HCT116 (cell line): ENCODE data around the gene GNAI3. TPM values are rescaled to one million over a fixed set of nuclear protein-coding genes. Genes with fewer than 3 reads are reported as not detected.

ENCODE experiments used
- ATAC-seq: fragments of 200-7000 bp; cut with Tn5 transposase; 2 replicates; pipeline ENCODE4 v1.9.1; 2020; ENCODE audit warnings: mild to moderate bottlenecking, moderate library complexity
- BruUV-seq: library from RNA; stranded (reverse); fragments of 400-500 nt; replicated peaks from 2 replicates; lab custom pipeline; 2021; lab: Mats Ljungman, UMichigan
- CTCF ChIA-PET: fragments of 300-600 bp; sonication (Branson Sonifier 250); formaldehyde crosslinking; loops from one replicate; lab custom pipeline; 2021; ENCODE audit warnings: antibody characterized with exemption; lab: Charles Lee
- POLR2A ChIA-PET: fragments of 300-600, 350-600 bp; sonication (Branson Sonifier 250); formaldehyde crosslinking; loops from one replicate; lab custom pipeline; 2021; ENCODE audit warnings: antibody characterized with exemption; lab: Charles Lee
- RAD21 ChIA-PET, 2 experiments: fragments of 300-600 bp; sonication (Branson Sonifier 250); formaldehyde crosslinking; loops; one replicate each; lab custom pipeline; 2023; ENCODE audit warnings: low total read pairs in 2 of 2; ENCODE audit not compliant: uncharacterized antibody in 2 of 2, unreplicated experiment in 2 of 2, low non-redundant PET in 1 of 2; lab: Charles Lee
- DNase-seq: peaks from one replicate; pipeline ENCODE4 v3.0.0-alpha.2; 2010; ENCODE audit warnings: low read depth, low spot score
- H2AFZ ChIP-seq: fragments of 200-600 bp; shearing (Covaris generic), sonication (generic); 2 replicates; pipeline ENCODE4 v1.6.1; 2017; ENCODE audit warnings: low read depth, mixed run types, mixed read lengths, antibody characterized with exemption, low read length; ENCODE audit not compliant: poor library complexity, severe bottlenecking
- H3K27ac ChIP-seq: 2 replicates; pipeline ENCODE4 v1.5.1; 2012; ENCODE audit warnings: low read depth, low read length
- H3K27me3 ChIP-seq: fragments of 200-600 bp; sonication (generic); 2 replicates; pipeline ENCODE4 v1.6.1; 2016; ENCODE audit warnings: mixed run types, low read length, mixed read lengths; ENCODE audit not compliant: insufficient read depth
- H3K36me3 ChIP-seq, 2 experiments: fragments of 200-500 bp in 1 of 2; fragments of 200-600 bp in 1 of 2; sonication (Bioruptor generic) in 1 of 2; sonication (generic) in 1 of 2; 2 replicates each; pipeline versions ENCODE4 v1.5.1 to v1.6.1; 2014 to 2016; ENCODE audit warnings: low read length in 2 of 2, inconsistent platforms in 1 of 2, mixed read lengths in 1 of 2, mixed run types in 1 of 2; ENCODE audit not compliant: insufficient read depth in 2 of 2, control insufficient read depth in 1 of 2
- H3K4me1 ChIP-seq, 2 experiments: fragments of 200-600 bp in 1 of 2; sonication (generic) in 1 of 2; 2 replicates each; pipeline versions ENCODE4 v1.5.1 to v1.6.1; 2012 to 2017; ENCODE audit warnings: low read length in 2 of 2, inconsistent platforms in 1 of 2, mild to moderate bottlenecking in 1 of 2, mixed read lengths in 1 of 2, mixed run types in 1 of 2, moderate library complexity in 1 of 2; ENCODE audit not compliant: insufficient read depth in 2 of 2, control insufficient read depth in 1 of 2
- H3K4me2 ChIP-seq: fragments of 200-600 bp; sonication (generic); 2 replicates; pipeline ENCODE4 v1.6.1; 2017; ENCODE audit warnings: mixed run types, low read length, mixed read lengths
- H3K4me3 ChIP-seq, 2 experiments: fragments of 200-600 bp in 1 of 2; sonication (generic) in 1 of 2; replicated peaks in 1 of 2; 2 replicates each; pipeline ENCODE4 v1.5.1; 2011 to 2016; ENCODE audit warnings: low read length in 2 of 2, control low read depth in 1 of 2, low read depth in 1 of 2, mild to moderate bottlenecking in 1 of 2, mixed read lengths in 1 of 2, mixed run types in 1 of 2
- H3K79me2 ChIP-seq: fragments of 200-600 bp; sonication (generic); 2 replicates; pipeline ENCODE4 v1.6.1; 2017; ENCODE audit warnings: mild to moderate bottlenecking, mixed run types, low read length, moderate library complexity, mixed read lengths; ENCODE audit not compliant: insufficient read depth
- H3K9ac ChIP-seq: fragments of 200-600 bp; sonication (generic); 2 replicates; pipeline ENCODE4 v1.6.1; 2016; ENCODE audit warnings: low read length, mixed read lengths
- H3K9me2 ChIP-seq: fragments of 200-600 bp; sonication (generic), shearing (Covaris generic); 2 replicates; pipeline ENCODE4 v1.6.1; 2017; ENCODE audit warnings: mixed run types, mild to moderate bottlenecking, moderate library complexity; ENCODE audit not compliant: insufficient read depth
- H3K9me3 ChIP-seq, 2 experiments: fragments of 200-500 bp in 1 of 2; fragments of 200-600 bp in 1 of 2; sonication (Bioruptor generic) in 1 of 2; sonication (generic) in 1 of 2; 2 replicates each; pipeline ENCODE4 v1.6.1; 2014 to 2017; ENCODE audit warnings: low read length in 2 of 2, mixed read lengths in 2 of 2, inconsistent platforms in 1 of 2, low read depth in 1 of 2, mild to moderate bottlenecking in 1 of 2, mixed run types in 1 of 2, moderate library complexity in 1 of 2; ENCODE audit not compliant: control insufficient read depth in 1 of 2, insufficient read depth in 1 of 2
- H4K20me1 ChIP-seq: fragments of 200-600 bp; sonication (generic), shearing (Covaris generic); 2 replicates; pipeline ENCODE4 v1.6.1; 2017; ENCODE audit warnings: mixed run types, mild to moderate bottlenecking, moderate library complexity; ENCODE audit not compliant: insufficient read depth
- ATF3 ChIP-seq: IDR thresholded peaks from 2 replicates; pipeline ENCODE4 v1.6.1; 2012
- CEBPB ChIP-seq: IDR thresholded peaks from 2 replicates; pipeline ENCODE4 v1.6.1; 2012; ENCODE audit warnings: low read depth
- EZH2 ChIP-seq: fragments of 200-600 bp; sonication (generic); IDR thresholded peaks from 2 replicates; pipeline ENCODE4 v1.6.1; 2017; ENCODE audit warnings: antibody characterized with exemption, mixed run types
- EZH2phosphoT487 ChIP-seq: fragments of 200-600 bp; IDR thresholded peaks from 2 replicates; pipeline ENCODE4 v1.6.1; 2018; ENCODE audit warnings: antibody characterized with exemption, borderline replicate concordance
- FOSL1 ChIP-seq: IDR thresholded peaks from 2 replicates; pipeline ENCODE4 v1.6.1; 2012; ENCODE audit warnings: low read depth
- MAX ChIP-seq: IDR thresholded peaks from 2 replicates; pipeline ENCODE4 v1.6.1; 2012
- RAD21 ChIP-seq: IDR thresholded peaks from 2 replicates; pipeline ENCODE4 v1.6.1; 2012; ENCODE audit warnings: low read depth, mild to moderate bottlenecking
- SIN3A ChIP-seq: IDR thresholded peaks from 2 replicates; pipeline ENCODE4 v1.6.1; 2012; ENCODE audit warnings: low read depth
- SP1 ChIP-seq: IDR thresholded peaks from 2 replicates; pipeline ENCODE4 v1.6.1; 2012; ENCODE audit warnings: low read depth
- TCF7L2 ChIP-seq: IDR thresholded peaks from 2 replicates; pipeline ENCODE4 v1.7.0; 2011; ENCODE audit warnings: borderline replicate concordance, inconsistent platforms; ENCODE audit not compliant: insufficient read depth, insufficient read length; ENCODE audit errors: extremely low read depth
- ZNF274 ChIP-seq: fragments of 200-500 bp; sonication (Bioruptor generic); IDR thresholded peaks from 2 replicates; pipeline ENCODE4 v1.6.1; 2014; ENCODE audit warnings: mild to moderate bottlenecking, low read depth, low read length, inconsistent platforms
- intact Hi-C: fragments of 100-400 bp; cut with micrococcal nuclease; formaldehyde crosslinking; loops from 2 replicates; pipeline ENCODE4 v1.10.0; 2022
- total RNA-seq: library from RNA; stranded (reverse); gene quantifications from one replicate; pipeline ENCODE4 v1.2.1, GENCODE V29; 2021; ENCODE audit not compliant: unreplicated experiment
- TF ChIP-seq, protein P1 (sequence below): IDR thresholded peaks from 2 replicates; pipeline ENCODE4 v1.6.1; 2011; ENCODE audit warnings: mild to moderate bottlenecking, low read length, moderate library complexity; ENCODE audit not compliant: insufficient replicate concordance; ENCODE audit errors: extremely low read depth

GNAI3 gene
- total RNA-seq, 1 experiment from 2014 or later, result 9.5 TPM

GRCh38 chr1:109537450-109538178, 10.8 kb upstream of the GNAI3 start:
- ATAC-seq (no peak), DNase-seq (no peak)
- ChIA-PET CTCF (interaction anchor here (1.0 to 1.1 kb wide), 2 partner anchors 8 to 47 kb away, joined by 3 read pairs; no protein-coding TSS in a partner anchor), RAD21 (no interaction called here), POLR2A (no interaction called here)
- TF ChIP-seq SIN3A (no peak), TCF7L2 (no peak), ATF3 (no peak), SP1 (no peak), CEBPB (no peak), ZNF274 (no peak), MAX (no peak)
- Histone ChIP-seq H3K27me3 (no peaks in the 10 kb centered on the region), H3K4me2 (no peak overlapping the region), H3K4me3 (no peak overlapping the region), H3K4me1 (peaks cover 1 to 6% of the 10 kb centered on the region in 2 experiments; a peak in 3 of 4 replicates), H3K79me2 (no peaks in the 10 kb centered on the region), H3K9ac (no peak overlapping the region), H3K9me3 (no peaks in the 10 kb centered on the region), H3K9me2 (no peaks in the 10 kb centered on the region), H2AFZ (no peak overlapping the region), H3K36me3 (no peaks in the 10 kb centered on the region), H4K20me1 (no peaks in the 10 kb centered on the region), H3K27ac (no peak overlapping the region)
- no TSS peak for BruUV-seq
- intact Hi-C loops, result loop anchor here (10.0 kb wide), 1 partner anchor 333 kb away; no protein-coding TSS in a partner anchor

GRCh38 chr1:109538827-109539555, 9.4 kb upstream of the GNAI3 start:
- H2AFZ ChIP-seq, result no peak overlapping the region
- POLR2A ChIA-PET, result no interaction called here
- TF ChIP-seq, protein P1, sequence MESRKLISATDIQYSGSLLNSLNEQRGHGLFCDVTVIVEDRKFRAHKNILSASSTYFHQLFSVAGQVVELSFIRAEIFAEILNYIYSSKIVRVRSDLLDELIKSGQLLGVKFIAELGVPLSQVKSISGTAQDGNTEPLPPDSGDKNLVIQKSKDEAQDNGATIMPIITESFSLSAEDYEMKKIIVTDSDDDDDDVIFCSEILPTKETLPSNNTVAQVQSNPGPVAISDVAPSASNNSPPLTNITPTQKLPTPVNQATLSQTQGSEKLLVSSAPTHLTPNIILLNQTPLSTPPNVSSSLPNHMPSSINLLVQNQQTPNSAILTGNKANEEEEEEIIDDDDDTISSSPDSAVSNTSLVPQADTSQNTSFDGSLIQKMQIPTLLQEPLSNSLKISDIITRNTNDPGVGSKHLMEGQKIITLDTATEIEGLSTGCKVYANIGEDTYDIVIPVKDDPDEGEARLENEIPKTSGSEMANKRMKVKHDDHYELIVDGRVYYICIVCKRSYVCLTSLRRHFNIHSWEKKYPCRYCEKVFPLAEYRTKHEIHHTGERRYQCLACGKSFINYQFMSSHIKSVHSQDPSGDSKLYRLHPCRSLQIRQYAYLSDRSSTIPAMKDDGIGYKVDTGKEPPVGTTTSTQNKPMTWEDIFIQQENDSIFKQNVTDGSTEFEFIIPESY, result no peak
- no peak for TF ChIP-seq EZH2
- no peak for TF ChIP-seq RAD21
- no peak for TF ChIP-seq FOSL1
- no peak for TF ChIP-seq EZH2phosphoT487
- no peak for TF ChIP-seq ATF3
- no peak for TF ChIP-seq ZNF274

More at GRCh38 chr1:109538827-109539555, 9.4 kb upstream of the GNAI3 start:
- ChIA-PET CTCF (interaction anchor here (1.1 kb wide), 1 partner anchor 7 kb away, joined by 3 read pairs; no protein-coding TSS in a partner anchor), RAD21 (no interaction called here)
- no peak for DNase-seq
- no peaks in the 10 kb centered on the region for H3K4me1 ChIP-seq
- no peak overlapping the region for H3K4me2 ChIP-seq
- no peak overlapping the region for H3K9ac ChIP-seq
- H3K27me3 ChIP-seq, result no peaks in the 10 kb centered on the region
- H3K36me3 ChIP-seq, result no peaks in the 10 kb centered on the region
- H4K20me1 ChIP-seq, result no peaks in the 10 kb centered on the region
- H3K4me3 ChIP-seq, result no peak overlapping the region
- H3K9me2 ChIP-seq, result no peaks in the 10 kb centered on the region
- BruUV-seq, result no TSS peak
- no peaks in the 10 kb centered on the region for H3K79me2 ChIP-seq
- no peak overlapping the region for H3K27ac ChIP-seq
- ATAC-seq, result no peak
- intact Hi-C loops, result loop anchor here (10.0 kb wide), 1 partner anchor 334 kb away; no protein-coding TSS in a partner anchor
- H3K9me3 ChIP-seq, result no peaks in the 10 kb centered on the region
